Measurements from ENCODE around the gene F8A1.
"Not testable (repeated sequence)": the region's sequence is repeated elsewhere in the genome, so short reads cannot be mapped to it uniquely, and the experiment has no call there.

Gene F8A1

DNA sequence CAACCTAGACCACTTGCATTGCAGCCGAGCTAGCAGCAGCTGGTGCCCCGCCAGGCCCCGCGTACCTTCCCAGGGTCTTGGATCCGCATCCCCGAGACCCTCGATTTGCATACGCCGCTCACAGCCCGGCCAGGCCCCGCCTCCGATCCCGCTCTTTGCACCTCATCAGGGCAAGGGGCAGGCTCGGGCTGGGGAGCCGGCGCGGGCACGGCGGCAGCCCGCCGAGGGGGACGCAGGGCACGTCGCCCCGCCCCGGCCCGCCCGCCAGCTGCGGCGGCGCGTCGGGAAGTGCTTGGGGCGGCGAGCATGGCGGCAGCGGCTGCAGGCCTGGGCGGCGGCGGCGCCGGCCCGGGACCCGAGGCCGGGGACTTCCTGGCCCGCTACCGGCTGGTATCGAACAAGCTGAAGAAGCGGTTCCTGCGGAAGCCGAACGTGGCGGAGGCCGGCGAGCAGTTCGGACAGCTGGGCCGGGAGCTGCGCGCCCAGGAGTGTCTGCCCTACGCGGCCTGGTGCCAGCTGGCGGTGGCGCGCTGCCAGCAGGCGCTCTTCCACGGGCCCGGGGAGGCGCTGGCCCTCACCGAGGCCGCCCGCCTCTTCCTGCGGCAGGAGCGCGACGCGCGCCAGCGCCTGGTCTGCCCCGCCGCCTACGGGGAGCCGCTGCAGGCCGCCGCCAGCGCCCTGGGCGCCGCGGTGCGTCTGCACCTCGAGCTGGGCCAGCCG, at the start of gene F8A1:
F8A1 (plus strand) TSS at position 287 of the 720 bp plus-strand sequence; CDS start at position 307, 20 bp downstream.
- not testable (repeated sequence) for DNase-seq

DNA sequence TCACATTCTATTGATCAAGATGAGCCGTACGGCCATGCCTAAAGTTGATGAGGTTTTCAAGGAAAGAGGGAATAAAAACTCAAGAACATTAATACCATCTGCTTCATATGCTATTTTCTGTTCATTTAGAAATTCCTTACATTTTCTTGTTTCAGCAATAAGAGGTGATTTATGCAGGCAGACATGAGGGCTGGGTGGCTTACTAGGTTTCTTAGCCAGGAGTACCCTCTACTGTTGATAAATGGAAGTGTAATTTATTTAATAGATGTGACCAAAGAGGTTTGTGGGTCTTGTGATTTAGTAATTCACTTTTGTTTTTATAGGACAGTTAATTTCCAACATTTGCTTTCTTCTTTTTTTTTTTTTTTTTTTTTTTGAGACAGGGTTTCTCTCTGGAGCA, 45.3 kb upstream of the F8A1 start:
- peak; percentile 26 for DNase-seq

DNA sequence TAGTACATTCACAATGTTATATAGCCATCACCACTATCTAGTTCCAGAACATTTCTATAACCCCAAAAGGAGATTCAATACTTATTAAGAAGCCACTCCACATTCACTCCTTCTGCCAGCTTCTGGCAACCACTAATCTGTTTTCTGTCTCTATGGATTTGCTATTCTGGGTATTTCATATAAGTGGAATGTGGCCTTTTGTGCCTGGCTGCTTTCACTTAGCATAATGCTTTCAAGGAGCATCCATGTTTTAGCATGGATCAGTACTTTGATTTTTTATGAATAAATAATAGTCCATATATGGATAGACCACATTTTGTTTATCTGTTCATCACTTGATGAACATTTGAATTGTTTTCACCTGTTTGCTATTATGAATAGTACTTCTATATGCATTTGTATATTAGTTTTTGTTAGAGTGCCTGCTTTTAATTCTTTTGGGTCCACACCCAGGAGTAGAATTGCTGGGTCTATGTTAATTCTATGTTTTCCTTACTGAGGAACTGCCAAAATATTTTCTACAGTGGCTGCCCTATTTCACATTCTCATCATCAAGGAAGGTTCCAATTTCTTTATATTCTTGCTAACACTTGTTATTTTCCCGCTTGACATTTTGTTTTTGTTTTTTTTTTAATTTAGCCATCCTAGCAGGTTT, 35.1 kb upstream of the F8A1 start:
- DNase-seq: no peak

DNA sequence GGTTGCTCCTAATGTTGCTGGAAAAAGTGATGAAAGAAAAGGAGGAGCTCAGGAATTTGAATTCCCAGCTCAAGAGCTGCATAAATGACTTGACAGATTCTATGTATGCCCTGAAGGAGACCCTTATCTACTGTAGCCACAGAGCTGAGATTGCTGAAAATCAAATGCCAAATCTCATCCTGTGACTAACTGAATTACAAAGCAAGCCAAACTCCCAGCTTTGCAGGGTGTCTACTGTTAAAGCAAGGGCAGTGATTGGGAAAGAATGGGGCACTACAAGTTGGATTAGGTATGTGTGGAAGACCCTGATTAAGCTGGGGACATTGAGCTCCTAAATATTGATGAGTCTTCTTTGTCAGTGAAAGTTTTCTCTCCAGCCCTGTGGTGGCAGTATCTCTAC, 30.9 kb upstream of the F8A1 start:
- DNase-seq: no peak

DNA sequence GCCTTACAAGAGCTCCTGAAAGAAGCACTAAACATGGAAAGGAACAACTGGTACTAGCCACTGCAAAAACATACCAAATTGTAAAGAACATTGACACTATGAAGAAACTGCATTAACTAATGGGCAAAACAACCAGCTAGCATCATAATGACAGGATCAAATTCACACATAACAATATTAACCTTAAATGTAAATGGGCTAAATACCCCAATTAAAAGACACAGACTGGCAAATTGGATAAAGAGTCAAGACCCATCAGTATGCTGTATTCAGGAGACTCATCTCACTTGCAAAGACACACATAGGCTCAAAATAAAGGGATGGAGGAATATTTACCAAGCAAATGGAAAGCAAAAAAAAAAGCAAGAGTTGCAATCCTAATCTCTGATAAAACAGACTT, 17.6 kb upstream of the F8A1 start:
- not testable (repeated sequence) for DNase-seq

DNA sequence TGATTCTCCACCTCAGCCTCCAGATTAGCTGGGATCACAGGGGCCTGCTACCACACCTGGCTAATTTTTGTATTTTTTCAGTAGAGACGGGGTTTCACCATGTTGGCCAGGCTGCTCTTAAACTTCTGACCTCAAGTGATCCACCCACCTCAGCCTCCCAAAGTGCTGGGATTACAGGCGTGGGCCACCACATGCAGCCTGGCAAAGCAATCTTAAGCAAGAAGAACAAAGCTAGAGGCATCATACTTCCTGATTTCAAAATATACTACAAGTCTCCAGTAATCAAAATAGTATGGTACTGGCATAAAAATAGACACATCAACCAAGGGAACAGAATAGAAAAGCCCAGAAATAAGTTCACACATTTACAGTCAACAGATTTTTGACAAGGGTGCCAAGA, 12.8 kb upstream of the F8A1 start:
- DNase-seq: no peak

DNA sequence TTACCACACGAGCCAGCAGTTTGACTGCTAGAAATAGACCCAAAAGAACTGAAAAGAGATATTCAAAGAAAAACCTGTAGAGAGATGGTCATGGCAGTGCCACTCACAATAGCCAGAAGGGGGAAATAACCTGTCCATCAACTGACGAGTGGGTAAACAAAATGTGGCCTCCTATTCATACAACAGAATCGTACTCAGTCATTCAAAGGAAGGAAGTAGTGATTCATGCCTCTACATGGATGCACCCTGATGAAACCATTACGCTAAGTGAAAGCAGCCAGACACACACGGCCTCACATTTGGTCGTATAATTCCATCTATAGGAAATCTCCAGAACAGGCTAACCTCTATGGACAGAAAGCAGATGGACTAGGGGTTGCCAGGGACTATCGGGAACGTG, 2.1 kb upstream of the F8A1 start:
- not testable (repeated sequence) for DNase-seq

DNA sequence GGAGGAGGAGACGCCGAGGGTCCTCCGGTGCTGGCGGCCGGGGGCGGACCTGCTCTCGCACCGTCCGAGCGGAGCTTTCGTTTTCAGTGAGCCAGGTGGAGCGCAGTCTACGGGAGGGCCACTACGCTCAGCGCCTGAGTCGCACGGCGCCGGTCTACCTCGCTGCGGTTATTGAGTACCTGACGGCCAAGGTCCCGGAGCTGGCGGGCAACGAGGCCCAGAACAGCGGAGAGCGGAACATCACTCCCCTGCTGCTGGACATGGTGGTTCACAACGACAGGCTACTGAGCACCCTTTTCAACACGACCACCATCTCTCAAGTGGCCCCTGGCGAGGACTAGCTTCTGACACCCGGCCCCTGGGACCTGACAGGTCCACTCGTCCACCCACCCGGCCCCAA, 1.1 kb upstream of the F8A1 start:
- DNase-seq: not testable (repeated sequence)

DNA sequence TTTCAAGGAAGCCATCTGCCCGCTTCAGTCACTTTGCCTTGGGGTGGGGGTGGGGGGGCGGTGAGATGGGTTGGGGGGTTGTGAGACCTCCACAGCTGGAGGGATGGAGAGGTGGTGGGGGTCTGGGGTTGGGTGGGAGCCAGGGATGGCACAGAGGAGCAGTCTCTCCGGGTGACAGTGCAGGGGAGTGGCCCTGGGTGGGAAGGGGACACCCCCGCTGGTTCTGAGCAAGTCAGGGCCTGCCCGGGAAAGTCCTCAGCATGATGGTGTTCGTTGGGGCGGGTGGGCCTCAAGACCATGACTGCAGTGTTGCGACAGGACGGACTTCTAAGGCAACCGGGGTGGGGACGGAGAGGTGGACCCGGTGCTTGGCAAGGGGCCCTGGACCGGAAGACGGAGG, 606 bp upstream of the F8A1 start:
- DNase-seq: not testable (repeated sequence)

DNA sequence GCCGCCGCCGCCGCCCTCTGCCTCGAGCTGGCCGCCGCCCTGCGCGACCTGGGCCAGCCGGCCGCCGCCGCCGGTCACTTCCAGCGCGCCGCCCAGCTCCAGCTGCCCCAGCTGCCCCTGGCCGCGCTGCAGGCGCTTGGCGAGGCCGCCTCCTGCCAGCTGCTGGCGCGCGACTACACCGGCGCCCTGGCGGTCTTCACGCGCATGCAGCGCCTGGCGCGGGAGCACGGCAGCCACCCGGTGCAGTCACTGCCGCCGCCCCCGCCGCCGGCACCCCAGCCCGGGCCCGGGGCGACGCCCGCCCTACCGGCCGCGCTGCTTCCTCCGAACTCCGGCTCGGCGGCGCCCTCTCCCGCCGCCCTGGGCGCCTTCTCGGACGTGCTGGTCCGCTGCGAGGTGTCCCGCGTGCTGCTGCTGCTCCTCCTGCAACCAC, 650 bp downstream of the F8A1 start:
- not testable (repeated sequence) for DNase-seq

DNA sequence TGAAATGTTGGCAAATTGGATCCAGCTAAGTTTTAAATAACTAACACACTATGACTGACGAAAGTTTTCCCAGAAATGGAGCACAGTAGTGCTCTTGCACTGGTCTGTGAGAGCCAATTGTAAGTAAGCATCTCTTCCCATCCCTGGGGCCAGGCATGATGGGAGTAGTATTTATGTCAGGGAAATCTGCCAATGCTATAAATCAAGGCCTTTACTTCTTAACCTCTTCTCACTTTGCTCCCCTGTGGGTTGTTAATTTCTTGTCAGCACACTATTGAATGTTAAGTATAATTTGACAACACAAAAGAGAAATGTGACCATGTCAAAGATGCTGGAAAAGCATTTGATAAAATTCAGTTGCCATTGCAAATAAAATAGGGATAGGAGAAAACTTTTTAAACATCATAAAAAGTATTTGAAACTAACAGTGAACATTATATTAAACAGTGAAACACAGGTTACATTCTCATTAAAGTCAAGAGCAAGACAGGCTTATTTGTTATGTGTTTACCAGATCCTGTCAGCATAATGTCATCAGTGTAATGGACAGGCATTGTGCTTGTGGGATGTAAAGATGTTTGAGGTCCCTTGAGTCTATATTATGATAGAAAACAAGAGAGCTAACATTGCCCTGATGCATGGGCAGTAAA, 5.0 kb downstream of the F8A1 start:
- no peak for DNase-seq

DNA sequence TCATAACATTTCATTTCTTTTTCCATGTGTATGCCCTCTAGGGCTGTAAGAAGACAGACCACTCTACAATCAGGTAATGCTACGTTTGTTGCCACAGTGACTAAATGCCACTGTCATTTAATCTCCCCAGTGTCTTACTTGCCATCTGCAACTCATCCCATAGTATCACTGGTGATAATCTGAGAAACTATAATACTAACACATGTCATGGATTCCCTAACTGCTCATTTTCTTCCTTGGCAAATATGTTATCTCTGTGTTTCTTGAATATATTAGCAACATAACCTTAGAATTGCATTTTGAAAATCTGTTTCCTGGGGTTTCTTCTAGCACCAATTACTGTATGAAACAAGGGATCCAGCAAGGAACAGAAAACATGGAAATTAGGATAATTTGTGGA, 6.1 kb downstream of the F8A1 start:
- DNase-seq: no peak

DNA sequence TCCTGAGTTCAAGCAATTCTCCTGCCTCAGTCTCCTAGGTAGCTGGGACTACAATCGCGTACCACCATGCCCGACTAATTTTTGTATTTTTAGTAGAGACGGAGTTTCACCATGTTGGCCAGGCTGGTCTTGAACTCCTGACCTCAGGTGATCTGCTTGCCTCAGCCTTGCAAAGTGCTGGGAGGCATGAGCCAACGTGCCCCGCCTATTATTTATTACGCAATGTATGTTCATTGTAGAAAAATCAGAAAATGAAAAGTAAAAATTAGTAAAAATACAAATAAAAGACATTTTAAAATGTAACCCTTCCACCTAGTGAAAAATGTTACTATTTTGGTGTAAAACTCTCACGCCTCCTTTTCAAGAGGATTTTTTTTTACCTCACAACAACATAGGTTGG, 14.2 kb downstream of the F8A1 start:
- no peak for DNase-seq

DNA sequence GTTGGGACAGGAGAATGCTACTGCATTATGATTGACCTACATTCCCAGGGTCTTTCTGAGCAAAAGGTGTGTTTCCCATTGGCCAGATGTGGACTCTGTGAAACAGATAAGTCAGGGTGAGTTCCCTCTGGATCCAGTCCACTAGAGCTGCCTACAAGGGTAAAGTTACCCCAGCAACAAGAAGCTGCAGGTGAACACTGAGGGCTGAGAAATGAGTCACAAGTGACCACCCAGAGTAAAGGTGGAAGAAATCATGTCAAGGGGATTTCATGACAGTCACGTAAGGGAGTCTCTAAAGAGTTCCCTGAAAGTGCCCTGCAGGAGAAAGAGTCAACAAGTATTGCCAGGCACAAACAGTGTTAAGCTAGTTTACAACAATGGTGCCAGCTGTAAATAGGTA, 16.3 kb downstream of the F8A1 start:
- DNase-seq: no peak

DNA sequence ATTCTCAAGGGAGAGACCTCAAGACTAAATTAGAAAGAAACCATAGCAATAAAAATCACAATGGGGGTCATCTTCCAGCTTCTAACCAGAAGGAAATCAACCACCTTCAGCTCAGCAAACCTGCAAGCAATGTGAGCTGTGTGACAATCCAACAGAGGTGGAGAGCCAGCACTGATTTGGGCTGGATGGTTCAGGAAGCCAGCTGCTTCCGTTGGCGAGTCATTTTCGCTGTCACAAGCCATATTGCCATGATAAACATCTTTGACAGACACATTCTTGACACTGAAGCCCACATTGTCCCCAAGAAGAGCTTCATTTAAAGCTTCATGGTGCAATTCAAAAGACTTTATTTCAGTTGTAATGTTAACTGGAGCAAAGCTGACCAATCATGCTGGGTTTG, 22.7 kb downstream of the F8A1 start:
- no peak for DNase-seq

DNA sequence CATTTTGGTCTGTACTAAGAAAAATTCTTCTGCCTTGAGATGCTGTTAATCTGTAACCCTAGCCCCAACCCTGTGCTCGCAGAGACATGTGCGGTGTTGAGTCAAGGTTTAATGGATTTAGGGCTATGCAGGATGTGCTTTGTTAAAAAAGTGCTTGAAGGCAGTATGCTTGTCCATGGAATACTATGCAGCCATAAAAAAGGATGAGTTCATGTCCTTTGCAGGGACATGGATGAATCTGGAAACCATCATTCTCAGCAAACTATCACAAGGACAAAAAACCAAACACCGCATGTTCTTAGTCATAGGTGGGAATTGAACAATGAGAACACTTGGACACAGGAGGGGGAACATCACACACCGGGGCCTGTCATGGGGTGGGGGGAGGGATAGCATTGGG, 23.9 kb downstream of the F8A1 start:
- DNase-seq: not testable (repeated sequence)

DNA sequence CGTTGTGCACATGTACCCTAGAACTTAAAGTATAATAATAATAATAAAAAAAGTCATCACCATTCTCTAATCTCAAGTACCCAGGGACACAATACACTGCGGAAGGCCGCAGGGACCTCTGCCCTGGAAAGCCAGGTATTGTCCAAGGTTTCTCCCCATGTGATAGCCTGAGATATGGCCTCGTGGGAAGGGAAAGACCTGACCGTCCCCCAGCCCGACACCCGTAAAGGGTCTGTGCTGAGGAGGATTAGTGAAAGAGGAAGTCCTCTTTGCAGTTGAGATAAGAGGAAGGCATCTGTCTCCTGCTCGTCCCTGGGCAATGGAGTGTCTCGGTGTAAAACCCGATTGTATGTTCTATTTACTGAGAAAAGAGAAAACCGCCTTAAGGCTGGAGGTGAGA, 24.4 kb downstream of the F8A1 start:
- not testable (repeated sequence) for DNase-seq

DNA sequence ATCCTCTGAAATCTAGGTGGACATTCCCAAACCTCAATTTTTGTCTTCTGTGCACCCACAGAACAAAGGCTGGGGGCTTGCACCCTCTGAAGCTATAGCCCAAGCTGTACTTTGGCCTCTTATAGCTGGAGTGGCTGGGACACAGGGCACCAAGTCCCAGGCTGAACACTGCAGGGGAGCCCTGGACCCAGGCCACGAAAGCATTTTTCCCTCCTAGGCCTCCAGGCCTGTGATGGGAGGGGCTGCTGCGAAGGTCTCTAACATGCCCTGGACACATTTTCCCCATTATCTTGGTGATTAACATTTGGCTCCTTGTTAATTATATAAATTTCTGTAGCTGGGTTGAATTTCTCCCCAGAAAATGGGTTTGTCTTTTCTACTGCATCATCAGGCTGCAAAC, 27.9 kb downstream of the F8A1 start:
- DNase-seq: no peak

DNA sequence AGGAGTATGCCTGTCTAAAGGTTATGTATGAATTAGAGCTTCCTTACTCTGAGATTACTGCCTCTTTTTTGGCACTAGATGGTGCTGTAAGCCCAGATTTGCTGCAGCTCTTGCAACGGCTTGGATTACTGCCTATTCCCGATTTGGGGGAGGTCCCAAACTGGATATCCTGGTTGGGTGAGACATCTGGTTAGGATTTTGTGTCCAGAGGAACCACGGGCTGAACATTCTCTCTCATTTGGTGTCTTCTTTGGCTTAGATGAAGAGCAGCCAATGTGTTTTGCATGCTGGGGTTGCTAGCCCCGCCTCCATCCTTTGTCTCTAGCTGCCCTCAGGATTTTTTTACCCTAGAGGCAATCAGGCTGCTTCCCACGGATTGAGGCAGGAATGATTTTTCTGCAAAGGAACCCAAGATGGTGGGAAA, 31.9 kb downstream of the F8A1 start:
- peak; percentile 53 for DNase-seq

DNA sequence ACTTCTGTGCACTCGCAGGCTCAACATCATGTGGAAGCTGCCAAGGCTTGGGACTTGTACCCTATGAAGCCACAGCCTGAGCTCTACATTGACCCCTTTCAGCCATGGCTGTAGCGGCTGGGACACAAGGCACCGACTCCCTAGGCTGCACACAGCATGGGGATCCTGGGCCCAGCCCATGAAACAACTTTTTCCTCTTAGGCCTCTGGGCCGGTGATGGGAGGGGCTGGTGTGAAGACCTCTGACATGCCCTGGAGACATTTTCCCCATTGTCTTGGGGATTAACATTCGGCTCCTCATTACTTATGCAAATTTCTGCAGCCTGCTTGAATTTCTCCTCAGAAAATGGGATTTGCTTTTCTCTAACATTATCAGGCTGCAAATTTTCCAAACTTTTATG, 38.6 kb downstream of the F8A1 start:
- not testable (repeated sequence) for DNase-seq

Measured in NCI-H2227 treated with DMSO at 0.1 percent for 48 hours (cell line).